ENCODE results near the gene HOXC13.

Gene HOXC13

GRCh38 chr12:53938326-53939140, at the start of gene HOXC13:
TSS of gene HOXC13 (plus strand) at chr12:53938831. CDS start at chr12:53938907, 76 bp downstream.
- DNase-seq, result no peak

- no peak for DNase-seq
Measured at GRCh38 chr12:53890081-53890480, 48.5 kb upstream of the HOXC13 start.

- DNase-seq, result no peak
Measured at GRCh38 chr12:53892762-53893395, 45.8 kb upstream of the HOXC13 start.

- DNase-seq, result no peak
Measured at GRCh38 chr12:53899230-53899629, 39.4 kb upstream of the HOXC13 start.

GRCh38 chr12:53907103-53907502, 31.5 kb upstream of the HOXC13 start:
- DNase-seq, result no peak

GRCh38 chr12:53916788-53917655, 21.6 kb upstream of the HOXC13 start:
- no peak for DNase-seq

GRCh38 chr12:53924521-53925405, 13.9 kb upstream of the HOXC13 start:
- DNase-seq, result no peak

GRCh38 chr12:53927220-53928029, 11.2 kb upstream of the HOXC13 start:
- DNase-seq, result no peak

- no peak for DNase-seq
Measured at GRCh38 chr12:53928054-53928835, 10.4 kb upstream of the HOXC13 start.

- DNase-seq, result no peak
Measured at GRCh38 chr12:53929527-53929926, 9.1 kb upstream of the HOXC13 start.

- DNase-seq, result no peak
Measured at GRCh38 chr12:53930591-53931255, 7.9 kb upstream of the HOXC13 start.

- no peak for DNase-seq
Measured at GRCh38 chr12:53931844-53932581, 6.6 kb upstream of the HOXC13 start.

GRCh38 chr12:53932915-53933314, 5.7 kb upstream of the HOXC13 start:
- no peak for DNase-seq

GRCh38 chr12:53935383-53936341, 3.0 kb upstream of the HOXC13 start:
- no peak for DNase-seq

- no peak for DNase-seq
Measured at GRCh38 chr12:53937099-53937498, 1.5 kb upstream of the HOXC13 start.

- DNase-seq, result no peak
Measured at GRCh38 chr12:53937596-53938325, 870 bp upstream of the HOXC13 start.
